Muscle layer of colon (tissue), 2 donors: ENCODE results near the gene DCAF17.
"Not testable (repeated sequence)": the region's sequence is repeated elsewhere in the genome, so short reads cannot be mapped to it uniquely, and the experiment has no call there.

Experiments
- H3K27ac ChIP-seq: one replicate; pipeline ENCODE4 v1.7.0; 2013; ENCODE audit warnings: low read depth, mild to moderate bottlenecking, low read length, moderate library complexity
- H3K27me3 ChIP-seq, 2 donors: one replicate each; pipeline ENCODE4 v1.7.0; 2013; ENCODE audit warnings: low read length in 2 of 2, mild to moderate bottlenecking in 2 of 2; ENCODE audit not compliant: insufficient read depth in 2 of 2, control insufficient read depth in 1 of 2
- H3K36me3 ChIP-seq: one replicate; pipeline ENCODE4 v1.7.0; 2013; ENCODE audit warnings: mild to moderate bottlenecking, low read length; ENCODE audit not compliant: insufficient read depth
- H3K4me1 ChIP-seq: one replicate; pipeline ENCODE4 v1.7.0; 2013; ENCODE audit warnings: mild to moderate bottlenecking, low read length; ENCODE audit not compliant: insufficient read depth
- H3K4me3 ChIP-seq, 2 donors: one replicate each; pipeline ENCODE4 v1.7.0; 2013; ENCODE audit warnings: low read length in 2 of 2, low read depth in 1 of 2, mild to moderate bottlenecking in 1 of 2, moderate library complexity in 1 of 2
- H3K9ac ChIP-seq: one replicate; pipeline ENCODE4 v1.7.0; 2013; ENCODE audit warnings: low read length
- H3K9me3 ChIP-seq: one replicate; pipeline ENCODE4 v1.7.0; 2013; ENCODE audit warnings: mild to moderate bottlenecking, low read length
- donor health status: abdominal sarcoma.
- donor health status: Adenocarcinoma of cecum.

The DCAF17 gene

GRCh38 chr2:171411791-171412483, 22.1 kb upstream of the DCAF17 start:
- no peak overlapping the region for H3K9ac ChIP-seq
- H3K27me3 ChIP-seq, result no peaks in the 10 kb centered on the region
- peaks cover 33% of the 10 kb centered on the region for H3K4me1 ChIP-seq
- H3K36me3 ChIP-seq, result no peaks in the 10 kb centered on the region
- H3K27ac ChIP-seq, result no peak overlapping the region
- H3K9me3 ChIP-seq, result no peaks in the 10 kb centered on the region
- H3K4me3 ChIP-seq, result no peak overlapping the region

- no peak overlapping the region for H3K9ac ChIP-seq
- H3K27ac ChIP-seq, result no peak overlapping the region
- no peaks in the 10 kb centered on the region for H3K27me3 ChIP-seq
- H3K36me3 ChIP-seq, result no peaks in the 10 kb centered on the region
- peaks cover 33% of the 10 kb centered on the region for H3K4me1 ChIP-seq
- H3K9me3 ChIP-seq, result no peaks in the 10 kb centered on the region
- H3K4me3 ChIP-seq, result no peak overlapping the region
Observed at GRCh38 chr2:171412571-171413175, 21.4 kb upstream of the DCAF17 start.

GRCh38 chr2:171414645-171415044, 19.4 kb upstream of the DCAF17 start:
- not testable (repeated sequence) for H3K27ac ChIP-seq, H3K4me3 ChIP-seq, H3K36me3 ChIP-seq, H3K9ac ChIP-seq, H3K9me3 ChIP-seq, H3K27me3 ChIP-seq
- H3K4me1 ChIP-seq, result peaks cover 29% of the 10 kb centered on the region

- H3K9me3 ChIP-seq, result no peaks in the 10 kb centered on the region
- no peaks in the 10 kb centered on the region for H3K27me3 ChIP-seq
- no peak overlapping the region for H3K4me3 ChIP-seq
- H3K27ac ChIP-seq, result peak overlapping the region; percentile 15
- H3K4me1 ChIP-seq, result peaks cover 18% of the 10 kb centered on the region
- H3K9ac ChIP-seq, result no peak overlapping the region
- no peaks in the 10 kb centered on the region for H3K36me3 ChIP-seq
Observed at GRCh38 chr2:171416009-171416926, 17.8 kb upstream of the DCAF17 start.

DNA sequence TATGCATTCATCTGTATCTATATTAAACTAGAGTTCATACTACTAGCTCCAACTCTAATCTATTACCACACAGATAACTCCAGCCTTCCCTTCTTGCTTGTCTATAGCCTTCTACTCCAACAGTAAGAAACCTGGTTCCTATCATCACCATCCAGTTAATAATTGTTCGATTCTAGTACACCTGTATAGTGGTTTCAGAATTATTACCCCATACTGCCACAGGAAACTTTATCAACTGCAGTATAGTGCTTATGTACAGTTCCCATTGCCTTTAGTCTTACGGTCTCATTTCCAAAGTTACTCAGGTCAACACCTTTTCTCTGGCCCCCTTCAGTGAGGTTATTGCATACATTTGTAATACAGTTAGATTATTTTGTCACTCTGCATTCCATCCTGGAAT, 14.7 kb upstream of the DCAF17 start:
- Histone ChIP-seq H3K27me3 (no peaks in the 10 kb centered on the region), H3K9me3 (no peaks in the 10 kb centered on the region), H3K9ac (no peak overlapping the region), H3K36me3 (no peaks in the 10 kb centered on the region), H3K4me3 (no peak overlapping the region), H3K27ac (no peak overlapping the region), H3K4me1 (no peaks in the 10 kb centered on the region)

GRCh38 chr2:171420728-171421563, 13.1 kb upstream of the DCAF17 start:
- no peaks in the 10 kb centered on the region for H3K9me3 ChIP-seq
- no peak overlapping the region for H3K9ac ChIP-seq
- no peak overlapping the region for H3K4me3 ChIP-seq
- H3K27me3 ChIP-seq, result no peaks in the 10 kb centered on the region
- H3K27ac ChIP-seq, result no peak overlapping the region
- H3K4me1 ChIP-seq, result no peaks in the 10 kb centered on the region
- H3K36me3 ChIP-seq, result no peaks in the 10 kb centered on the region

DNA sequence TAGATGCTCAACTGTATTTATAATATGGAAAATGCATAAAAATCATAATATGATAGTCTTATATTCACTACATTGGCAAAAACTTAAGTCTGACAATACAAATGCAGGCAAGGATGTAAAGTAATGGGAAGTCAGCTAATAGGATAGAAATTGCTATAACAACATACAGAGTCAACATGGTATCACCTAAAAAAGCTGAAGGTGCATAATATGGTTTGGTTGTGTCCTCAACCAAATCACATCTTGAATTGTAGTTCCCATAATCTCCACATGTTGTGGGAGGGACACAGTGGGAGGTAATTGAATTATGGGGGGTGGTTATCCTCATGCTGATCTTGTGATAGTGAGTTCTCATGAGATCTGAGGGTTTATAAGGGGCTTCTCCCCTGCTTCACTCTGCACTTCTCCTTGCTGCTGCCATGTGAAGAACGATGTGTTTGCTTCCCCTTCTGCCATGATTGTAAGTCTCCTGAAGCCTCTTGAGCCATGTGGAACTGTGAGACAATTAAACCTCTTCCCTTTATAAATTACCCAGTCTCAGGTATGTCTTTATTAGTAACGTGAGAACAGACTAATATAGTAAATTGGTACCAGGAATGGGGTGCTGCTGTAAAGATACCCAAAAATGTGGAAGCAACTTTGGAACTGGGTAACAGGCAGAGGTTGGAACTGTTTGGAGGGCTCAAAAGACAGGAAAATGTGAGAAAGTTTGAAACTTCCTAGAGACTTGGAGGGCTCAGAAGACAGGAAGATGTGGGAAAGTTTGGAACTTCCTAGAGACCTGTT, 11.1 kb upstream of the DCAF17 start:
- not testable (repeated sequence) for H3K36me3 ChIP-seq, H3K4me3 ChIP-seq, H3K9me3 ChIP-seq, H3K27me3 ChIP-seq, H3K27ac ChIP-seq, H3K9ac ChIP-seq, H3K4me1 ChIP-seq

- Histone ChIP-seq H3K9me3 (no peaks in the 10 kb centered on the region), H3K4me3 (peak overlapping the region in 1 of 2 donors; percentile 21), H3K4me1 (peaks cover 43% of the 10 kb centered on the region)
Observed at GRCh38 chr2:171430516-171431410, 3.3 kb upstream of the DCAF17 start.

GRCh38 chr2:171431677-171432167, 2.3 kb upstream of the DCAF17 start:
- no peaks in the 10 kb centered on the region for H3K36me3 ChIP-seq
- H3K27me3 ChIP-seq, result no peaks in the 10 kb centered on the region
- peak overlapping the region in 1 of 2 donors; percentile 21 for H3K4me3 ChIP-seq
- peak overlapping the region; percentile 54 for H3K9ac ChIP-seq
- peak overlapping the region; percentile 91 for H3K27ac ChIP-seq
- no peaks in the 10 kb centered on the region for H3K9me3 ChIP-seq
- H3K4me1 ChIP-seq, result peaks cover 43% of the 10 kb centered on the region

More at GRCh38 chr2:171430516-171431410, 3.3 kb upstream of the DCAF17 start:
- no peaks in the 10 kb centered on the region for H3K27me3 ChIP-seq
- H3K36me3 ChIP-seq, result no peaks in the 10 kb centered on the region
- peak overlapping the region; percentile 54 for H3K9ac ChIP-seq
- peak overlapping the region; percentile 91 for H3K27ac ChIP-seq
